Pancreas (tissue), 10 donors: ENCODE results near the gene PPFIA2. TPM values are rescaled to one million over a fixed set of nuclear protein-coding genes. Genes with fewer than 3 reads are reported as not detected.

Source experiments
- ATAC-seq, 4 donors: fragments of 200-7000 bp; cut with Tn5 transposase; one replicate each; pipeline versions ENCODE4 v1.8.0 to v1.9.1; 2020; ENCODE audit warnings: mild to moderate bottlenecking in 4 of 4, moderate library complexity in 4 of 4
- DNase-seq, 6 donors: peaks; one replicate each; pipeline ENCODE4 v3.0.0-alpha.2; 2020
- FAIRE-seq: peaks from 2 replicates; lab custom pipeline; 2012; peaks lifted over from hg19 to GRCh38; lab: Jason Lieb, UNC
- H3K27ac ChIP-seq, 4 donors: fragments of 200-600 bp; sonication (generic); 1 replicate in 3 of 4; 2 replicates in 1 of 4; pipeline versions ENCODE4 v1.5.0 to v1.8.0; 2020
- H3K27me3 ChIP-seq, 4 donors: fragments of 200-600 bp; one replicate each; pipeline ENCODE4 v1.8.0; 2021
- H3K36me3 ChIP-seq, 3 donors: fragments of 200-600 bp; sonication (generic) in 1 of 3; one replicate each; pipeline versions ENCODE4 v1.5.0 to v1.8.0; 2020 to 2021
- H3K4me1 ChIP-seq, 3 donors: fragments of 200-600 bp; one replicate each; pipeline ENCODE4 v1.8.0; 2021
- H3K4me3 ChIP-seq, 4 donors: fragments of 200-600 bp; sonication (generic) in 2 of 4; one replicate each; pipeline versions ENCODE4 v1.5.0 to v1.8.0; 2020 to 2021
- H3K9me3 ChIP-seq, 4 donors: fragments of 200-600 bp; one replicate each; pipeline ENCODE4 v1.8.0; 2021
- CTCF ChIP-seq, 4 donors: fragments of 200-600 bp; sonication (generic) in 3 of 4; IDR thresholded peaks; one replicate each; pipeline versions ENCODE4 v1.5.0 to v1.8.0; 2021; ENCODE audit warnings: antibody characterized with exemption in 4 of 4
- WGBS, 2 donors: extraction: QIAGEN DNeasy Blood & Tissue Kit; methylation state at CpG; one replicate each; pipeline ENCODE4 v1.1.7; 2013; 5-methylcytosine and 5-hydroxymethylcytosine counted together
- intact Hi-C, 3 donors: fragments of 100-400 bp; cut with DNase I; formaldehyde crosslinking; loops; one replicate each; pipeline versions ENCODE4 v1.11.1 to v1.14.2; 2022
- polyA plus RNA-seq, 2 donors: library from polyadenylated mRNA; stranded (reverse); fragments of 200-250 nt; gene quantifications; one replicate each; pipeline ENCODE4 v1.2.3, GENCODE V29; 2013
- total RNA-seq, 6 donors: library from RNA; stranded (reverse); fragmentation: NEBNext Ultra II Directional in 4 of 6; extraction: Animal tissue kit (Norgen Biotek cat#: 25700) in 4 of 6; gene quantifications; one replicate each; pipeline versions ENCODE4 v1.2.1 to v1.2.4, GENCODE V29; 2021 to 2023
- donor health status: healthy with polysubstance abuse.
- donor health status: DM: no; HTN: no; CAD: no; lungs with moderate emphysema.
- donor health status: DM: no; HTN: no; CAD: no.
- donor health status: control.
- donor health status: control.
- donor health status: Bipolar disorder and iron deficiency.
- donor health status: DM: yes; HTN: yes; CAD: no.
- donor health status: DM: no; HTN: no; CAD: no.
- donor health status: DM: no; HTN: no; CAD: no.
- donor health status: DM: yes; HTN: yes; CAD: no.

Gene PPFIA2
- total and polyA plus RNA-seq, 8 donors = 0.35 to 1.9 (median 0.55) TPM; not detected in 1

GRCh38 chr12:81502912-81503695 lies 256.0 kb downstream of the PPFIA2 start:
- intact Hi-C loops = no loop called here
- Histone ChIP-seq H3K9me3 (no peaks in the 10 kb centered on the region), H3K27ac (no peak overlapping the region), H3K36me3 (no peaks in the 10 kb centered on the region), H3K4me3 (no peak overlapping the region), H3K4me1 (no peaks in the 10 kb centered on the region), H3K27me3 (no peaks in the 10 kb centered on the region)
- ATAC-seq (peak in 1 of 4 donors; percentile 62), FAIRE-seq (peak; percentile 34), DNase-seq (peak in 1 of 6 donors; percentile 13)
- WGBS, 2 donors = 36 to 50% methylated on average over 3 of the region's 3 CpGs
- TF ChIP-seq CTCF (IDR thresholded peaks at IDR 0.05) = no peak

GRCh38 chr12:81500788-81501187 lies 258.4 kb downstream of the PPFIA2 start:
- TF ChIP-seq CTCF (IDR thresholded peaks at IDR 0.05) = no peak
- Histone ChIP-seq H3K9me3 (no peaks in the 10 kb centered on the region), H3K4me1 (no peaks in the 10 kb centered on the region), H3K36me3 (no peaks in the 10 kb centered on the region), H3K4me3 (no peak overlapping the region), H3K27ac (no peak overlapping the region), H3K27me3 (no peaks in the 10 kb centered on the region)
- 41 to 45% methylated on average over 2 of the region's 2 CpGs for WGBS, 2 donors
- no peak for FAIRE-seq
- intact Hi-C loops = no loop called here
- no peak for DNase-seq
- ATAC-seq = no peak

- TF ChIP-seq CTCF (IDR thresholded peaks at IDR 0.05) = no peak
- no peak for ATAC-seq
Measured at GRCh38 chr12:81499809-81500208, 259.3 kb downstream of the PPFIA2 start.

GRCh38 chr12:81492131-81492720 lies 266.9 kb downstream of the PPFIA2 start:
- no peaks in the 10 kb centered on the region for H3K27me3 ChIP-seq
- no peak for DNase-seq
- no peak overlapping the region for H3K4me3 ChIP-seq
- ATAC-seq = no peak
- H3K36me3 ChIP-seq = no peaks in the 10 kb centered on the region
- no peak for FAIRE-seq
- H3K9me3 ChIP-seq = no peaks in the 10 kb centered on the region
- 30 to 53% methylated on average over 2 of the region's 2 CpGs for WGBS, 2 donors
- no peak for TF ChIP-seq CTCF (IDR thresholded peaks at IDR 0.05)
- no peaks in the 10 kb centered on the region for H3K4me1 ChIP-seq
- intact Hi-C loops = no loop called here
- no peak overlapping the region for H3K27ac ChIP-seq

More at GRCh38 chr12:81499809-81500208, 259.3 kb downstream of the PPFIA2 start:
- Histone ChIP-seq H3K4me1 (no peaks in the 10 kb centered on the region), H3K4me3 (no peak overlapping the region), H3K9me3 (no peaks in the 10 kb centered on the region), H3K27ac (no peak overlapping the region), H3K36me3 (no peaks in the 10 kb centered on the region), H3K27me3 (no peaks in the 10 kb centered on the region)
- intact Hi-C loops = no loop called here
- 50 to 51% methylated on average over 4 of the region's 4 CpGs for WGBS, 2 donors
- no peak for DNase-seq
- FAIRE-seq = no peak

GRCh38 chr12:81472934-81473333 lies 286.2 kb downstream of the PPFIA2 start:
- Histone ChIP-seq H3K27ac (no peak overlapping the region), H3K9me3 (no peaks in the 10 kb centered on the region), H3K27me3 (no peaks in the 10 kb centered on the region), H3K4me1 (no peaks in the 10 kb centered on the region), H3K4me3 (no peak overlapping the region), H3K36me3 (no peaks in the 10 kb centered on the region)
- no peak for ATAC-seq
- intact Hi-C loops = no loop called here
- 52 to 72% methylated on average over 5 of the region's 5 CpGs for WGBS, 2 donors
- no peak for TF ChIP-seq CTCF (IDR thresholded peaks at IDR 0.05)
- no peak for DNase-seq
- no peak for FAIRE-seq
